ENCODE measurements around the gene PAIP2B. TPM values are rescaled to one million over a fixed set of nuclear protein-coding genes. Genes with fewer than 3 reads are reported as not detected.
"Not testable (repeated sequence)": the region's sequence is repeated elsewhere in the genome, so short reads cannot be mapped to it uniquely, and the experiment has no call there.

Gene PAIP2B
- total RNA-seq, 1 donor from 2014 or later, result 20.4 TPM

DNA sequence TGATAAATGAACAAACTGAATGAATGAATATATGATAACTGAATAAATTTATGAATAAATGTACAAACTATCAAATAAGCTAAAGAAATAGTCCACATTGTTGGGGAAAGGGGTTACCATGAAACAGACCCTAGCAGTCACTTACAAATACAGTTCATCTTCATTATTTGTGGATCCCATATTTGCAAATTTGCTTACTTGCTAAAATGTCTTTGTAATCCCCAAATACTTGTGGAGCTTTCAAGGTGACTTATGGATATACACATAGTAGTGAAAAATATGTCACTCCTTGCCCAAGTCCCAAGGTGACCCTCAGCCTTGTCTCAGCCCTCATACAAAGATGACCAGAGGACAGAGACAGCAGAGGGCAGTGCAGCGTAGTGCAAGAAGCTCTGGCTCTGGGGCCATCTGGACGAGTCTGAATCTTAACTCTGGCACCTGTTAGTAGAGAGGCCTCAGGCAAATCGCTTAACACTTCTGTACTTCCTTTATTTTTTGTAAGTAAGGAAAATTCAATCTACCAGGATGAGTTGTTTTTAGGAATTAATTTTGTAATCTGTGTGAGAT, 3.1 kb downstream of the PAIP2B start:
- FAIRE-seq (peak; percentile 75), DNase-seq (ENCODE audit: low spot score in 2 of 2) (peak; percentile 20 to 32)

DNA sequence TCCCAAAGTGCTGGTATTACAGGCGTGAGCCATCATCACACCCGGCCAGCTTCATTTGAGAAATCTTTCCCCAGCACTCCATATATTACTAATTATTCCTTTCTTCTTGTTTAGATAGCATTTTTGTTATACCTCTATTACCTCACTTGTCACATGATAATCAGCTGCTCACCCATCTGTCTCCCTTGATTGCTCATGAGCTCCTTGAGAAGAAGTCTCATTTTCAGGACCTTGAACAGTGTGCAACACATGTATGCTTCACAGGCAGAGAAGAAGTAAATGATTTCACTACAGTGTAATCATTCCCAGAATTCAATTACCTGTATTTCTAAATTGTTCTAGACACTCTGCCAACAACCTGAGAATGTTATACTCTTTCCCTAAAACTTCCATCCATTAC, 6.2 kb downstream of the PAIP2B start:
- FAIRE-seq (no peak), DNase-seq (ENCODE audit: low spot score in 2 of 2) (no peak)

DNA sequence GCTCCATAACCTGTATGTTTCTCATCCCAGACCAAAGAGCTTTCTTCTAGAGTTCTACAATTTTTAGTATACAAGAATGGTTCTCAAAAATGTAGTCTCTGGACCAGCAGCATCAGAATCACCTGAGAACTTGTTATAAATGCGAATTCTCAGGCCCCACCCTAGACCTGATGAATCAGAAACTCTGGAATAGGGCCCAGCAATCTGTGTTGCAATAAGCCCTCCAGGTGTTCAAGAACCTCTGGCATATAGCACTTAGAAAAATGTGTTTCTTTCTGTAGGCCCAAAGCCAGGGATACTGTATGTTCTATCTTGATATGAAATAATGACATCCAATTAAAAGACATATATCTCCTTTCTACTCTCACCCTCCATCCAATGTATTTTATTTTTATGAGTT, 10.4 kb downstream of the PAIP2B start:
- FAIRE-seq (no peak), DNase-seq (ENCODE audit: low spot score in 2 of 2) (no peak)

DNA sequence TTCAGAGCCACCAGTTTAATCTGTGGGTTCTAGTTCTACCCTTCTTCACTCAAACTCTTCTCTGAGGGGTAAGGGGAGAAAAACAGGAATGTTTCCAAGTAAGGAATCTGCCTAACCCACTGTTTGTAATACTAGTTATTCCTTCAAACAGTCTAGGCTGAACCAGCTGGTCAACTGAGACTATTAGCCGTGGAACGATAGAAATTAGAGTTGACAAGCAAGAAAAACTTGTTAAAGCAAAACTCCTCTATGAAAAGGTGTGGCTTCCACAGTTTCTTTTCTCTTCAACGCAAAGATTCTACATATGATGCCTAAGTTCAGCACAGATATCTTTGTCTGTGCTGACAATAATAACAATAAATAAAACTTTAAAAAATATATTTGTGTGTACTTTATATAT, 11.5 kb downstream of the PAIP2B start:
- no peak for FAIRE-seq
- no peak for DNase-seq (ENCODE audit: low spot score in 2 of 2)

DNA sequence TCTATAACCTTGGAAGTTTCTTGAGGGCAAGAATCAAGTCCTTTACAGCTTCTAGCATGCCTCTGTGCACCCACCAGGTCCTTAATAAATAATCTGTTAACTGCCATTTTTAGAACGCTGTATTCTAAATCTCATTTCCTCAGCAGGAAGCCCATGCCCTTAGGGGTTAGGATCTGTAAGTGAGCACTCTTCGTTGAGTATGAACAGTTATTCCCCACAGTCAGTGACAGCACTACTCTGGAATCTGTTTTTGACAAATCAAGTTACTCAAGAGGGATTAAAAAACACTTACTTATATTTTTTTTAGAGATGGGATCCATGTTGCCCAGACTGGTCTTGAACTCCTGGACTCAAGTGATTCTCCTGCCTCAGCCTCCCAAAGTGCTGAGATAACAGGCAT, 14.6 kb downstream of the PAIP2B start:
- FAIRE-seq (no peak), DNase-seq (ENCODE audit: low spot score in 2 of 2) (no peak)

DNA sequence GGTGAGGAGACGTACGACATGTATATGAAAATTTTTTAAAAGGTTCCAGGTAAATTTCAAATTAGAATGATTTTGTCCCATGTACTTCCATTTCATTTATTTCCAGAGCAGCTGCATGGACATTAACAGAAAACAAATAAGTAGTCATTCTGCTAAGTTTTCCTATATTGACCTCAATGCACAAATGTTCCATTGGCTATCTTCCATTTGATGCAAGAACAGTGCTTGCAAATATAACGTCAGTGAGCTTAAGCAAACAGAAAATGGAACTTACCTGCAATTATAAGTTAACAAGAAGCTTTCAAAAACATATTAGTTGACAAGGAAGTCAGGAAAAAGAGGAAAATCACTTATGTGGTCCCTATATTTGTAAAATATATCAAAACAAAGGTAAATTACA, 16.6 kb downstream of the PAIP2B start:
- no peak for DNase-seq (ENCODE audit: low spot score in 2 of 2)
- no peak for FAIRE-seq

DNA sequence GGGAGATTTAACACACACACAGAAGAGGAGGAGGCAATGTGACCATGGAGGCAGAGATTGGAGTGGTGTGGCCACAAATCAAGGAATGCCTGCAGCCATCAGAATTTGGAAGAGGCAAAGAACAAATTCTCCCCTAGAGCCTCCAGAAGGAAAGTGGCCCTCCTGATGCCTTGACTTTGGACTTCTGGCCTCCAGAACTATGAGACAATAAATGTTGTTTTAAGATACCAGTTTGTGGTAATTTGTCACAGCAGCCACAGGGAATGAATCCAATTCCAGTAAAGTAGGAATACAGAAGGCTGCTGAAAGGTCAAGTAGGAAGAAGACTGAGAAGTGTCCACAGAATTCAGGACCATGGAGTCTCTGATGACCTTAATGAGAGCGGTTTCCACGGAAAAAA, 18.1 kb downstream of the PAIP2B start:
- DNase-seq (ENCODE audit: low spot score in 2 of 2) (no peak), FAIRE-seq (no peak)

DNA sequence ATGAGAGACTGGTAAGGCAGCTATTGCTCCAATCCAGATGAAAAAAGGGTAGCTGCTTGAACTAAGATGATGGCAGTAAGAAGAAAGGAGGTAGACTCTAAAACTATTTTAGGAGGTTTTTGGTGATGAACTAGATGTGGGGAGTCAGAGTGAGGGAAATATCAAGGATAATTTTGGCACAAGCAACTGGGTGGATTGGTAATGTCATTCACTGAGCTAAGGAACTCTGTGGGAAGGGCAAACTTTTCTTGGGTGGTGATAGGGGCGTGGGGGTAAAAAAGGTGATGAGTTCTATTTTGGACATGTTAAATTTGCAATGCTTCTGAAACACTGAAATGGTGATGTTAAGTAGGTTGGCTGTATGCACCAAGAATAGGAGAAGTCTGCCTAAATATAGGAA, 19.3 kb downstream of the PAIP2B start:
- FAIRE-seq (no peak), DNase-seq (ENCODE audit: low spot score in 2 of 2) (no peak)

DNA sequence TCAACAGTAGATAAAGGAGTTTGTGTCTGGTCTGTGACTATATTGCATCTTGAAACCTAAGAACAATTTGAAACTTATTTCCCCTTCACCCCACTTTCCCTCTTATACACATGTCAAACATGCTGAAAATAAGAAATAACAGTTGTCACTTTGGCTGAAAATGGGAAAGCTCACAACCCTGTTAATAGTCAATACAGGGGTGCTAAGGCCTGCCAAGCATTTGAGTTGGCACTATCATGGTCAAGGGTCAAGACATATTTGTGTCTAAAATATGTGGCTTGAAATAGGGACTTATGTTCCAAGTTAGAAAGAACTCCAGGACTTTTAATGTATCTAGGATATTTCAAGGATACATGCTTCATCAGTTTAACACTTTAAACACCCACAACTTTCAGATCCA, 20.6 kb downstream of the PAIP2B start:
- FAIRE-seq, result no peak
- no peak for DNase-seq (ENCODE audit: low spot score in 2 of 2)

DNA sequence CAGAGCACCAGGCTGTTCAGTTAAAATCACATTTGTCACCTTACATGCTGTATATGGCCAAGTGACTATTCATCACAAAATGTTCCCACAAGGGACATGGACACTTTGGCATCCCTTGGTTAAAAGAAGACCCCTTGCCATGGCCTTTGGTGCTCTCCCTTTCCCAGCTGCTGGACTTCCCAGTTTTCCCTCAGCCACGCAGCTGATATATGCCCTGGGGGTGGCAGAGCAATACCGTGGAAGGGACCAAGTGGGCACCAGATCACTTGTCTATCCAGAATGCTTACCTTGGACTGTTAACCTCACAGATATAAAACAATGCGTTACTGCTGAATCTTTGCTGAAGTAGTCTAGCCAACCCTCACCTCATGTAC, 35.3 kb downstream of the PAIP2B start:
- FAIRE-seq (no peak), DNase-seq (ENCODE audit: low spot score in 2 of 2) (no peak)

DNA sequence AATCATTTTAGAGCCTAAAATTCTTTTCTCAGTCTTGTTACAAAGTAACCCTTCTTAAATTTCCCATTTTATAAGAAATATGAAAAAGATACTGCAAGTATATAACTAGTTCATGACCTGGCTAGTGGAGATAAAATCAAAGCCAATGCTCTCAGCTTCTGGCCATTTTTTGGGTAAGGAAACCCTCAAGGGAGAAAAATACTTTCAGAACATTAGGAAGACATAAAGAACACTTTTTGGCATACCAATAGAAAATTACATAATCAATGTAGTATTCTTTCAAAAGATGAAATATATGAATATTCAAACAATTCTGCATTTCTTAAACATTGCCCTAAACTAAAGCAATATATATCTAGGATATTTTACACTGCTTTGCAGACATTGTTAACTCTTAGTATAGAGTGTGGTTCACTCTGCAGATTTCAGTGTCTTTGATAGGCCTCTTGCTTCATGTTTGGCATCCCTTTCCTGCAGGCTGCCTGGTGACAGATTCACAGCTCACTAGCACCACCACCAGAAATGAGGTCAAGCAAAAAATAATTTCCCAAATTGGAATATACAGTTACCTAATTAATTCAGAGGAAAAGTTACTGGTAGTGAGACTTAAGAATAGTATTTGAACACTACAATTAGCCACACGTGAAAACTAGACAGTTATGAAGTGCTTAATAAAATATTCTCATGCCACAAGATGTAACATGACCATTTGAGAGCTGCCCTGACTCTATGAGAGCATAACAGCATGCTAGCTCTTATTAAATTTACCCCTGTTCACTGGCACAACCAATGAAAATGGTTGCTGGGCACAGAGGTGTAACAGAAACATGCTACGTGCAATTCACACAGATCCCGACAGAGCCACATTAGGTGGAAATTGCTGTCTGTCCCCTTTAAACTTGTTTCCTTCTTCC, 36.0 kb downstream of the PAIP2B start:
- no peak for FAIRE-seq
- peak in 1 of 2 donors; percentile 19 for DNase-seq (ENCODE audit: low spot score in 2 of 2)

DNA sequence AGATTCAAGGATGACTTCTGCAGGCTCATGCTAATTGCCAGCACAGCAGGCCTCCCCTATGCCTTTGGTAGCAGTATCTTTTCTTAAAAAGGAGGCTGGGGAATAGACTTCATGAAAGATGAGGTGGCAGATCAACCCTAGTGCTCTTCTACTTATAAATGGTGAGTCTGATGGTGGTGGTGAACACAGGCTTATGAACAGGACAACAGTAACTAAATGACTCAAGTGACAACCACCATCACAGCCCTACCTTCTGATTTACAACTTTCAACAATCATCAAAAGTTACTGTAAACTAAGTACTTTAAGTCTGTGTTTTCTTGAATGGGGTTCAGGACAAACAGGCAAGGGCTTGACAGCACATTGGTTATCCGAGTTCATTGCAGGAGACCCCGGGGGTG, 39.3 kb downstream of the PAIP2B start:
- DNase-seq (ENCODE audit: low spot score in 2 of 2), result no peak
- FAIRE-seq, result no peak

DNA sequence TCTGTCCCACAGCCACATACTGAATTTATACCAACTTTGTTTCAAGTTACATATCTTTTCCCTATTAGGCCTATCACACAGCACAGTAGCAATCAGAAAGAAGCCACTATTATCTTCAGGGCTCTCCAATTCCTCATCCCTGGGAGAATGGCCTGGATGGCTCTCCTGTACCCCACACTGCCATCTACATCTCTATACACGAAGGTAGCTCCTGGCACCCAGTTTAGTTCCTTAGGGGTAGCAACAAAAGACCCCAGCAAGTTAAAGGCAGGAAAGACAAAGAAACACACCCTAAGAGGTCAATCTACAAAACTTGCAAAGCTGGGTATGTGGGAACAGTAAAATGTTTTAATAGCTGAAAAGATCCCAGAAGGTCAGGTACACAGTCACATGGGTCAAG, 39.9 kb downstream of the PAIP2B start:
- no peak for DNase-seq (ENCODE audit: low spot score in 2 of 2)
- no peak for FAIRE-seq

DNA sequence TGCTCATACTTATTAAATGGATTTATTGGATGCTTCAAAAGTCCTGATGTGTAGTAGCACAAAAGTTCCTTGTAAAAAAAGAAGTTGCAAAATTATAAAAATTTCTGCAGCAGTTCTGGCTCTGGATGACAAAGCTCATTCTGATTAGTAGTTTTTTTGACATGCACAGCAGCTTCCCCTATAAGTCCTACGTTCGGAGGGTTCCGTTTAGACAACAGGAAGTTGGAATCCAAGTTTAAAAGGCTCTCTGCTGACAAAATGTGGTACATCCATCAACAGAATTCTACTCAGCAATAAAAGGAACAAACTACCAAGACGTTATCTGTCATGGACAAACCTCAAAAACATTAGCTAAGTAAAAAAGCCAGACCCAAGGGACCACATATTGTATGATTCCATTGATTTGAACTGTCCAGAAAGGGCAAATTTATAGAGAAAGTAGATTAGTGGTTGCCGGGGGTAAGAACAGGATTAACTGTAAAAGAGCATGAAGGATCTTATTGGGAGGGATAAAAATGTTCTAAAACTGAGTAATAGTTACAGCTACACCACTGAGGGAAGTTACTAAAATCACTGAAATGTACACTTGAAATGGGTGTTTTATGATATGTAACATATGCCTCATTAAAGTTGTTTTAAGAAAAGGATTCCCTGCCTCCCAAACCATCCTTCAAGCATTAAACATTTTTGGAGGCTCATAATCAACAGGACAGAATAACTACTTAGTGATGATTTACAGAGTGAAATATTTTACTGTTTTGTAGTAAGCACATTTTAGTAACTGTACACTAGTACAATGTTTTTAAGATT, 43.4 kb downstream of the PAIP2B start:
- not testable (repeated sequence) for DNase-seq (ENCODE audit: low spot score in 2 of 2); FAIRE-seq

DNA sequence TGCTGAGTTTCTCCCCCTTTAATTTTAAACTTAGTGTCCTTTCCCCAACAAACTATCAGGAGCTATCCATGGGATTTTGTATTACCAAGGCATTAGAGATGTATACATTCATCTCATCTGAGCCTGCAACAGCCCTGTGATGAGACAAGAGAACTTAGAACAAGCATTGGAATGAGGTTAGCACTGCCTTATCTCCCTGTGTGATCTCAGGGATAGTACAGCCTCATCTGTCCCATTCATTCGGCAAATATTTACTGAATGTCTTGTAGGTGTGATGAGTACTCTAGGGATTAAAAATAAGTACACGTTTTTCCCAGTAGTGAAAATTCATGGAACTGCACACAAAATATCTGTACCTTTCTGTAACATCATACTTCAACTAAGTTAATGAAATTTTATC, 45.6 kb downstream of the PAIP2B start:
- no peak for FAIRE-seq
- DNase-seq (ENCODE audit: low spot score in 2 of 2), result no peak

DNA sequence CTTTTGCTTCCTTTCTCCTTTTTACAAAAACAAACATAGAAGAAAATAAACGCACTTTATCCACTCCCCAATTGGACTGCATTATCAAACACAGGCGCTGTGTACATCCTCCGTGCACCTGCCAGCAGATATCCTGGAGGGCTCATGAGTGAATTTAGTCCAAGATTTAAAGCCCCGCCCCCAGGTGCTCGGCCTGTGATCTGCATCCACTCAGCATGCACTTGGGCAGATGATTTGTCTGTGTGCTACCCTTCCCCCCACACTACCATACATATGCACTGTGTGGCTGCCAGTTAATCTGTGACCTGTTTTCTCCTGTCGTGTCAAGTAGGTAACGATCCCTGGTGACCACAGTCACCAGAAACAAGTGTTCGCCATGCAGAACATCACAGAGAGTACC, 48.1 kb downstream of the PAIP2B start:
- not testable (repeated sequence) for FAIRE-seq; DNase-seq (ENCODE audit: low spot score in 2 of 2)

DNA sequence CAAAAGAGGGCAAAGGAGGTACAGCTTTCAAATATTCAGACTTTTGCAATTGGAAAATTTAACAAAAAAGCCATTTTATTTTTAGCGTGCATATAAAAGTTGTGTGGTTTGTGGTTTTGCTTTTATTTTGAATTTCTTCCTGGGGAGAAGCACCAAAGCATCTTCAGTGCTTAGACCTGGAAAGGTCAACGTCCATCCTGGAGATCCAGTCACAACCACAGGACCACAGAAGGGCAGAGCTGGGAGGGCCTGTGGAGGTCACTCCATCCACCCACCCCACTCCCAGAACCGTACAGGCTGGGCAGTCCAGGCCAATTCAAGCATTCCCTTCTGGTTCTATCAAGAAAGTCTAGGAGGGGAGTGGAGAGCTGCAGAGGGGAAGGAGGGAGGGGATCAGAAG, 52.7 kb downstream of the PAIP2B start:
- no peak for DNase-seq (ENCODE audit: low spot score in 2 of 2)
- FAIRE-seq, result no peak

DNA sequence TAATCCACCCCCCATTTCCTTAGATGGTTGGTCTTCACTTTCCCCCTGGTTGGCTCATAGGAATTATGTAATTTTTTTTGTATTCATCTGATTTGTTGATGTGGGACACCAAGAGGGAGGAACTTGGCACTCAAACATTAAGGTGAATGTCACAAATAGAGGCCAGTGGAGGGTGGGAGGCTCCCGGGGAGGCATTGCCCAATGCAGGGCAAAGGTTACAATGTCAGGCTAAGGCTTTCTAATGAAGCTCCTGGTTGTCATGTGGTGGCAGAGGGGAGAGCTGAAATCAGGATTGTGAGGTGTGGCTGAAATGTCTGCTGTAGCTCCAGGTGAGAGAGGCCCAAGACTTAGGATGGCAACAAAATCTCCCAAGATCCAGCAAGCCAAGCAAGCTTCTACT, 53.8 kb downstream of the PAIP2B start:
- DNase-seq (ENCODE audit: low spot score in 2 of 2), result no peak
- no peak for FAIRE-seq

DNA sequence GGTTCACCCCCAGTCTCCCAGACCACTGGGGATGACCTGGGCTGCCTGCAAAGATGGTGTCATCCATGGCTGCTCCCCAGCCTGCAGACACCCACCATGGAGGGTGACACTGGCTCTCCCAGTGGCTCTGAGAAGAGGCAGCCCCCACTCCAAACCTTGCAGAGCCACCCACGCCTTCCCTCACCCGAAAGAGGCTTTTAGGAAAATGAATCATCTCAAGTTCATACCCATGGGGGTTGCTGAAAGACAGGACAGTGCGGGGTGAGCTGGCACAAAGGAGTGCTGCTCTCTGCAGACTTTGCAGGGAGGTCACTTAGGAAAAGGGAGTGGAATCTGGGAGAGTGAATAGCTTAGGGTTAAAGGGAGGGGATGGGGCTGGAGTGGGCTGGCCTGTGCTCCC, 60.1 kb downstream of the PAIP2B start:
- no peak for FAIRE-seq
- no peak for DNase-seq (ENCODE audit: low spot score in 2 of 2)

DNA sequence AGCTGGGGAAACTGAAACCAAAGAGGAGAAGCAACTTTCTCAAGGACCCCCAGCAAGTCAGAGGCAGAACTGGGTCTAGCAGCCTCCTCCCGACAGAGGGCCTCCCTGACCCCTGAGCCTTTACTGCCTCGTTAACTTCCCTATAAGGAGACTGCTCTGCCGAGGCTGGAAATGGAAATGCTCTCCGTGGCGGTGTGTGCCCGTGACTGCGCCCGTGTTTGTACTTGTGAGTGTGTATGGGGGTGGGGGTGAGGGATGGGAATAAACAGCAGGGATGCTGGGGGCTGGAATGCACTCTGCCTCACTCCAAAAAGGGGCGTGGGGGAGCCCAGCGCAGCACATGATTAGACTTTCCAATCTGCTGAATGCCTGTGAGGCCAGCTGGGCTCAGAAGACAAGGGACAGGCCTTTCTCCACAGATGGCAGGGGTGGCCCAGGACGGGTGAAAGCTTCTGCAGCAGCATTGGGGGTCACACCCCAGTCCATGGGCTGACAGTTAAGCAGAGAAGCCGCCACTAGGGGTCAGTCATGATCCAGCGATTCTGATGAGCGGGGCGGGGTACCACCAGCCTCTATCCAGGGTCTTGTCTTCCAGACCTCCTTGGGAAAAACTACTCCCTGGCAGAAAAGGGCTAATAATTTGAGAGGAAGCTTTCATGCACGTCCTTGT, 69.6 kb downstream of the PAIP2B start:
- FAIRE-seq, result no peak
- peak; percentile 34 to 49 for DNase-seq (ENCODE audit: low spot score in 2 of 2)

DNA sequence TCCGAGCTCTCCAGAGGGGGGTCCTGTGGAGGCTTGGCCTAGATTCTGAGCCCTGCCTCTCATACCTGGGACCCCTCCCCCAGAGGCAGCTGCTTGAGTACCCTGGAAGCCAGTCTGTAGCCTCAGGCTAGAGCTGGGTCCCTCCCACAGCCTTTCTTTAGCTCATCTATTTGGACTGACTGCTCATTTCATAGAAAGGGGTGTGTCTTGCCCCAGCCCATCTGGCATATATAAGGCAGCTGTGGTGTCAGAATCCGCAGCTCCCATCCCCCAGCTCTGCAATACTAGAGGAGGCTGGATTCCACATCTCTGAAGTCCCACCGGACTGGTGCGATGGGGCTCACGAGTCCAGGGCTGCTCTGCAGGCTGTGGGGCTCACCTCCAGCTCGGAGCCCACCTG, 70.3 kb downstream of the PAIP2B start:
- FAIRE-seq (no peak), DNase-seq (ENCODE audit: low spot score in 2 of 2) (no peak)

All from frontal cortex (tissue), 4 donors.